ENCODE data around the gene SMARCE1.

The SMARCE1 gene

DNA sequence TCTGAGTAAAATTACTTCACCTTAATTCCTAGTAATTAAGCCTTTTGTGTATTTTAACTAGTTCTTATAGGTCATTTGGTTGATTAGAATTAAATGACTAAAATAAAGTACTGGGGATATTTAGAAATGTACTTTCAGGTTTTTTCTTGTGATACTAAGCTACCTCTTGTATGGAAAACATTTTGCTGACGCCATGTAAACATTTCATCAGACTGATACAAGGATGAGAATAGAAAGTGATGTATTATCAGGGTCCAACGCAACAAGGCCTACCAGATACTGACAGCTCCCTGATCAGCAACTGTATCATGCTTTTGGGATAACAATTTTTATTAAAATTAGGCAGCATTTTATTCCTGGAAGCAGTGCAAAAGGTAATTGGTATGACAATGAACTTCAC lies 1.7 kb downstream of the SMARCE1 start:
- DNase-seq (ENCODE audit: low spot score): no peak

DNA sequence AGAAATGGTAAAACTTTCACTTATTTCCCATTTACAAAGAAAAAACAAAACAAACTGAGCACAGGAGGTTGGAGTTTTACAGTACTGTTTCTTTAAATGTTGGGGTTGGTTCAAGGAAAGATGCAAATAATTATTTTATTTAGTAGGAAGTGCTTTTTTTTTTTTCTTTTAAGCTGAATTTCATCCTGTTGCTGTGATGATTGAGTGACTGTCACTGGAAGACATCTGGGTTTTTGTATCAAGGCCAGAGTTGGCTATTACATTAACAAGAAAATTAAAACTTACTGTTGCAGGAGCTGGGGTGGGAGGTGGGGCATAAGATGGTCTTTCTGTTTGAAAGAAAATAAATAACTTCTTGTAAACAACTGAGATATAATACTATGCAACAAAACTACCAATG lies 2.3 kb downstream of the SMARCE1 start:
- DNase-seq (ENCODE audit: low spot score): no peak

DNA sequence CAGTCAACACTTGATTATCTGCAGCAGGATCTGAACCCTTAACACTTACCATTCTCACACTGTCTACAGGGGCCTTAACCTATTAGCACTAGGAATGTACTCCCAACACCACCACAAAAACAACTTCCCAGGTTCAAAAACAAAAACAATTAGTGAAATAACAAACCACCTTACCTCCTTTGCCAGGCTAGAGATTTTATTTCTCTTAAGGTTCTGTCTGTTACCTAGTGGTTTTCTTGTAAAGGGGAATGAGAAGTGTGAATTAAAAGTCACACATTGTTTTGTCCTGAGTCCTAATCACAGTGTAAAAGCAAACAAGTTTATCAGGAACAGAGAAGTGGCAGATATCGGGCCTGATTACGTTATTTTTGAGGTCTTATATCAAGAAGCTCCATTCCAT lies 9.7 kb downstream of the SMARCE1 start:
- DNase-seq (ENCODE audit: low spot score): no peak

DNA sequence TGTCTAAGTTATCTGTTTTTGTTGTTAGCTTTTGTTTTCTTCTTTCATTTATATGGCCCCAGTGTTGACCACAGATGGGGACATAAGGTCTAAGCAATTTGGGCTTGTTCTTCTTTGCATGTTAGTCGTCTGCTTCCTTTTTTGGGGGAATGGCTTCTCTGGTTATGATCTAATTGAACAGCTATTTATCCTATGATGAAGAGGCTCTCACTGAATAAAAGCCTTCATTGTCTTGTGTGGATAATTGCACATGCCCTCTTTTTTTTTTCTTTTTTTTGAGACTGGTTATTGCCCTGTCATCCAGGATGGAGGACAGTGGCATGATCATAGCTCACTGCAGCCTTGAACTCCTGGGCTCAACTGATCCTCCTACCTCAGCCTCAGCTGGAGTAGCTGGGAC lies 13.7 kb downstream of the SMARCE1 start:
- no peak for DNase-seq (ENCODE audit: low spot score)

DNA sequence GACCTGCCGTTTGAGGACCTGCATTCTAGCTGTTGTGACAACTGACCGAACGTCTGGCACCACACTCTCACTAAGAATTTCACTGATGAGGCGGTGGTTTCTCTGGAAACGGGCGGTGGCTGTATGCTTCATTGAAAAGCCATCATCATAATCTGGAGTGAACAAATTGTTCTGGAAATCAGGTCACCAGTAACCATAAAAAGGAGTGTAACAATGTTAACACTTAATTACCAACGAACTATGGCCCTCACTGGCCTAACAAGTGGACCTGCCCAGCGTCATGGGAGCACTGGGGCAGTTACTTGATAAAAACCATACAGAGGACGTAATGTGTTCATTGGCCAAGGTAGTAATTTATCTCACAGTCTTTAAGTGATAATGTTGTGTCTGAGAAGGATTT lies 15.4 kb downstream of the SMARCE1 start:
- DNase-seq (ENCODE audit: low spot score): no peak

DNA sequence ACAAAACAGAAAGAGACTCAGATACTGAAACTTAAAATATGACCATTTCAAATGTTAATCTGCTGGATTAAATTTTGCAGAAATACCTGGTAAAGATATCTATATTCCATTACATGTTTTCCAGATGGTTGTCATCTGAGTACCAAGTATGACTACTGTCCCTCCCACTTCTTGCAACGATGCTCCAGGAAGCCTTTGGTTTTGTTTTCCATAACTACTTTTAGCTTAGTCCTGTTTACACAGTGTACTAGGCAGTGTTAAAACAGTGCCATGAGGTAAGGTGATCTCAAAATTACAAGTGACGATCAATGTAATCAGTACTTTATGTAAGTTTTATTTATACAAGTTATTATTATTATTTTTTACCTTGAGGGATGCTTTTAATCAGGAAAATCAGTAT lies 17.8 kb downstream of the SMARCE1 start:
- DNase-seq (ENCODE audit: low spot score): no peak

DNA sequence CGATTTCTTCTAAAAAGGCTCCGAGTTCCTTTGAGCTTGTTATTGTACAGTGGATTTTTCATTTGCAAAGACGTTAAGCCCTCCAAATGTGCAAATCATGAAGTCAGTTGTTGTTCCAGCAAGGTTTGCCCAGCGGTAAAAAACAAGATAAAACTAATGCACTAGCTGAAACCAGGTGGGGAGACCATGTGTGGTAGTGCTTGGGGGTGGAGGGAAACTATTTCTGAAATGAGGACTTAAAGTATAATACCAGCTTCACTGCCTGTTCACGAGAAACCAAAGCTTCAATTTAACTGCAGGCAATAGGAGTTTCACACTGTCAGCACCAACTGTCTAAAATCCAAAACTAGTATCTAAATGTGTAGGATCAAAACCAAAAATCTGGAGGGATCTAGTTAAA lies 22.3 kb downstream of the SMARCE1 start:
- DNase-seq (ENCODE audit: low spot score): no peak

DNA sequence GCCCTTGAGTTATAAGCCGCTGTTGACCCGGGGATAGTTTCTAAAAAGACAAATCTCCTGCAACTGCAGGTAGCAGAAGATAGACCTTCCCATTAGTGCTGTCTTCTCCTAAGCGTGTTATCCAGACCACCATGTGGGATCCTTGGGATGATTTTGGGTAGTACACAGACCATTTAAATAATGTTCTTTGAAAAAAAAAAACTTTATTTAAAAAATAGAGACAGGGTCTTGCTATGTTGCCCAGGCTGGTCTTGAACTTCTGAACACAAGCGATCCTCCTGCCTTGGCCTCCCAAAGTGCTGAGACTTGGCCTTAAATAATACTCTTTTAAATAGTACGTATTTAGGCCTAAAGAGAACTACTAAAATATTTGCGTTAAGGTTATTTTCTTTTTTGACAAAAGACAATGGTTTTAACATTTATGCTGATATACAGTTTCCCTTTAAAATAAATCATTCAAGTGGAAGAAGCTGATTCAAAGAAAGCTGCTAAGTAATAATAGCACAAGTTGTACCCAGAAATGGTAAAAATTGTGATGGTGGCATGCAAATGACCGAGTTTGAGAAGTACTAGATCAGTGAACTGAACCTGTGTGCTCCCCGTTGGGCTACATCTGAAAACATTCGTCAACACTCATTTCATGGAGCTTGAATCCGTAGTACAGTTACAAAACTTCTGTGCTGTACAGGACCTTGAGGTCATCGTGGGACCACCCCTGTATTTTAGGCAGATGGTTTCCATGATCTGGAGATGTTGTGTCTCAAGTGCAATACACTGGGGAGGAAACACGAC lies 24.0 kb downstream of the SMARCE1 start:
- DNase-seq (ENCODE audit: low spot score): no peak

DNA sequence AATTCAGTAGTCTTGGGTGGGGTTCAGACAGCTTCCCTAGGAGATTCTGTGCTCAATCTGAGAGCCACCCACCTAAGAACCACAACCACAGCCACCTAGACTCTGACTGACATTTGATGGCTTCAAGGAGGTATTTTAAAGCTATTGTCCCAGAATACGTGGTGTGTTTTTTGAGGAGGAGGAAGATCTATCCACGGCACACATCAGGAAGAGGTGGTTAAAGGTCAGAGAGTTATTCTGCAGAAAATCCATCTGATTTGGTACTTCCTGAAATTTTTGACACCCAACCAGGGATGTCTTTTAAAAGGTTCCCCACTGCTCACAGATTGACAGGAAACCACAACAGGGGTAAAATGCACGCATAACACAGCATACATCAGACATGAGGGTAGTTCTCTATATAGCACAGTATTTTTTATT lies 25.1 kb downstream of the SMARCE1 start:
- no peak for DNase-seq (ENCODE audit: low spot score)

DNA sequence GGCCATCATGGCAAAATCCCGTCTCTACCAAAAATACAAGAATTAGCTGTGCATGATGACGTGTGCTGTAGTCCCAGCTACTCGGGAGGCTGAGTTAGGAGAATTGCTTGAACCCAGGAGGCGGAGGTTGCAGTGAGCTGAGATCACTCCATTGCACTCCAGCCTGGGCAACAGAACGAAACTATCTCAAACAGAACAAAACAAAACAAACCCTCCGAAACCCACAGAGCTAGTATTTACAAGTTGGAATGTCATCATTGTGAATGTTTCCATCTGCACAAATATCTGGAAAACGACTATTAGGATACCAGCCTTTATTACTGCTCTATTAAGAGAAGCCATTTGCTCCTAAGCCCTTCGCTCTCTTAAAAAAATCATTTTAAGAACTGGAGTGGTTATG lies 26.0 kb downstream of the SMARCE1 start:
- DNase-seq (ENCODE audit: low spot score): no peak

DNA sequence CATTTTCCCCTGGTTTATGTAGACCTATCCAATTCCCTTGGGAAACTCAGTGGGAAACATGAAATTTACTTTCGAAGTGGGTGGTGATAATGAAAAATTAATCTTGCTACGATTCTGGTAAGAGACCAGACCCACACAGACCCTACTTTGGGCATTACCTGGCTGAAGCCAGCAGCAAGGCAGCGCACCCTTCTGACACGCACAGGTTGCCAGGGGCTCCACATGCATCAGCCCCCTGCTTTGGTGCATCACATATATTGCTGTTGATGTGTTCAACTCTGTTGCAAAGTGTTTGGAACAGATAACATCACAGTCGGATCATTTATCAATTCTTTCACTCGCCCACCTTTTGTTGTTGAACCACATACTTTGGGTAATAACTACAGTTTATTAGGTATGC lies 26.6 kb downstream of the SMARCE1 start:
- DNase-seq (ENCODE audit: low spot score): no peak

DNA sequence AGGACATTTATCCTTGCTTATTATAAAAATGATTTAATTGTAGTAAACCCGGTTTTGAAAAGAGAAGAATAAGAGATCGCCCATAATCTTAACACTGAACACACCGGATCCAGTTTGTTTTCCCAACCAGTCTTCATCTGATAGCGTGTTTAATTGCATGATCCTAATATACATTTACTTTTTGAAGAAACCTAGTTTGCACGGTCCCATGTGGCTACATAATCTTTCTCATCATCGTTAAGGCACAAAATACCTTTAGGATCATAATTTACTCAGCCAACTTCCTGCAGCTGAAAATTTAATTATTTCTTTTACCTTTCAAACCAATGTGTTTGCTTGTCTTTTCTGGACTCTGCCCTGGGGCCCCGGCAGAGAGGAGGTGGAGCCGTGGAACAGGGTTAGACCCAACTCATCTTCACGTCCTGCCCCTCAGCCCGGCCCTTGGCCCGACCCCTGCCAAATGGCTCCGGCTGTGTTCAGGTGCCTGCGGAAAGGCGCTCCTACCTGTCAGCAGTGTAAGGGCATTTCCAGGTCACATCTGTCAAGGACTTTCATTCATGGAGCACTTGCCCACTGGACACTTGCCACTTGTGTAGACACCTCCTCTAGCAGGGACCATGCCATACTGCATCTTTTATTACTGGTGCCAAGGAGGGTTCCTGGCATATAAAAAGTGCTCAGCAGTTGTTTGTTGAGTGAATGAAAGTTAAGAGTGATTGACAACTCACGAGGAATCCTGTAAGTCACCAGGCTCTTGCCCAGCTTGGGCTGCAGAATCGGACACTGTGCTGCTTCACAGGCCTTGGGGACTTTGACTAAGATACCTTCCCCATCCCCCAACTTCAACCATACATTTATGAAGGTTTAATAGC lies 28.6 kb downstream of the SMARCE1 start:
- no peak for DNase-seq (ENCODE audit: low spot score)

DNA sequence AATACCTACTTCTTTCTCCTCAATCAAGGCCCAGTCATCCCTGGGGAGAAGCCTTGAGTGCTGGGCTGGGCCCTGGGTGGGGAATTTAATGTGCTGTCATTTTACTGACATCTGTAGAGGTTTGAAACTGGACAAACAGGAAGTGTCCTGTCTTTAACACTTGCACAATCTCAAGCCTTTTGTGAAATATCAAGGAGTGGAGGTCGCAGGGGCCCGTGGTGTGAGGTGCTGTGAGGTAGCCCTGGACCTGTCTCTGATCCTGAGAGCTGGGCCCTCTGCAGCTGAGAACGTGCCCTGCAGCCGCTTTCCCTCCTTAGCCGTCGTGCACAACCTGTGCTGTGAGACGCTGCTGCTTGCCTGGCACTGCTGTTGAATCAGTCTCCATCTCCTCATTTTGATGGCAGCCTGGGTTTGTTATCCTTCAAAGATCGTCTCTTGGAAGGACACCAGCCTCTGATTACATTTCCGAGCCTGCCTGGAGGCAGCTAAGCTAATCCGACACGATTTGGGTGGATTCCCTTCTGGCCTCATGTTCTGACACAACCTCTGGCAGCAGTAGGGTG lies 29.9 kb downstream of the SMARCE1 start:
- DNase-seq (ENCODE audit: low spot score): no peak

DNA sequence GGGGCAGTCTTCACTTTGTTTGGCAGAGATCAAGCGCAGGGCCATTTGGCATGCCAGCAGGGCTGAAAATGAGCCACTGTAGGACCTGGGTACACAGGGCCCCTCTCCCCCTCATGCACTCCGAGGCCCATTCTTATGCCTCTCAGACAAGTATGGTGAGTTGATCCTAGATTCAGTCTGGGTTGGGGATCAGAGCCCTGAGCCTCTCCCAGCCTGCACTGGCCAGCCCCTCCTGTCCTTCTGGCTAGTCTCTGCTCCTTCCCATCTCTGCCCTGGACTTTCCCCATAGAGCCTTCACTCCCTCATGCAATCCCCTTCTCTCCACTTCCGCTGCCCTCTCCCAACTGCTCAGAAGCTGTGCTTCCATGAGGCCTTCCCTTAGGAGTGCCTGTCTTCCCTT lies 31.0 kb downstream of the SMARCE1 start:
- no peak for DNase-seq (ENCODE audit: low spot score)

DNA sequence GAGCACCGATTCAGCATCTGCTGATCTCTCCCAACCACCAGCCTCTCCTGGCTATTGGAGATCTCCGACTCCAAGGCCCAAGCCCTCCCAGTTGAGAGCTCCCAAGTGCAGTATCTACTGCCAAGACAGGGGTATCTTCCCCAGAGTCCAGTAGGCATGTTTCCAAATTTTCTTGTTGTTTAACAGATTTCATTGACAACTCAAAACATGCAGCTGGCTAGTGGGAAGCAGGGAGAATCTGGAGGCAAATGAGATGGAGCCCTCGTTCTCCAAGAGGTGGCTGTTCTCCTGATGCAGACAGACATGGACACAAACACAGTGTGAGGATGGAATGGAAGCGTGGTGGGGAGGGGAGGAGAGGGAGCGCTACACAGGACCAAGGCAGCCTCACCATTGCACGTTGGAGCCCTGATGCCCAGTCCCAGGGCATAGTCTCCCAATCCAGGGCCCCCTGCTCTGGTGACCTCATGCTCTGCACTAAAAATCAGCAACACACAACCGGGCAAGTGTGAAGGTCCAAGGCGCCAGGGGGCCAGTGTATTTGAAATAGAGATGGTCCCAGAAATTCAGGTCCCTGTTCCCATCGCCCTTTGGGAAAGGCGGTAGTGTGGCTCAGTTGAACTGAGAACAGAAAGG lies 31.7 kb downstream of the SMARCE1 start:
- no peak for DNase-seq (ENCODE audit: low spot score)

DNA sequence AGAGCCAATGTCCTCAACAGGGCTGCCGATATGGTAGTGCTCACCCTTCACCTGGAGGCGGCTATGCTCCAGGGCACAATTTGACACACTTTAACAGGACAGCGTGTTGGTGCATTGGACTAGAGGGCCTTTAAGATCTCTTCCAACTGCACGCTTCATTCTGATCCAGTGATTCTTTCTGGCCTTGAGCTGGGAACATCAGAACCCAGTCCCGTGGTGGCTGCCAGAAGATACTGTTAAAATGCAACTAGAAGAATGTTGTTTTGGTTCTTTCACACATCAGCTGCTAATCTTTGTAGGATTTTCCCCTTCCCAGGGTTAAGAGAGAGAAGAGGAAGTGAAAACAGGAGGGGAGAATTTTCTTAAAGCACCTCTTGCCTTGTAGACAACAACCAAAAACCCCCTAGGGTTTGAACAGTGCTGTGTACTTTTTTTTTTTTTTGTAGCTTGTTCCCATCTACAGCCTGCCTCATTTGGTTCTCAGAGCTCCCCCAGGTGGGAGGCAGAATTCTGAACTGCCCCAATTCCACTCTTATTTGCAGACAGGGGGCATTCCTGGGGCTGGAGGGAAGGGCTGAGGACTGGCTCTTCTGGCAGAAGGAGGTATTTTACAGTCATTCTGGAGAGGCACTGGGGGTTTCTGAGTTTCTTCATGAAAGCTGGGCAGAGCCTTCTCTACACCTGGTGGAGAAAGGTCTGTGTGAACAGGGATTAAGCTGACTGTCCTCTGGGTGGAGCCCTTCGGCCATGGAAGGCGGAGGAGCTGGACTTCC lies 32.4 kb downstream of the SMARCE1 start:
- no peak for DNase-seq (ENCODE audit: low spot score)

DNA sequence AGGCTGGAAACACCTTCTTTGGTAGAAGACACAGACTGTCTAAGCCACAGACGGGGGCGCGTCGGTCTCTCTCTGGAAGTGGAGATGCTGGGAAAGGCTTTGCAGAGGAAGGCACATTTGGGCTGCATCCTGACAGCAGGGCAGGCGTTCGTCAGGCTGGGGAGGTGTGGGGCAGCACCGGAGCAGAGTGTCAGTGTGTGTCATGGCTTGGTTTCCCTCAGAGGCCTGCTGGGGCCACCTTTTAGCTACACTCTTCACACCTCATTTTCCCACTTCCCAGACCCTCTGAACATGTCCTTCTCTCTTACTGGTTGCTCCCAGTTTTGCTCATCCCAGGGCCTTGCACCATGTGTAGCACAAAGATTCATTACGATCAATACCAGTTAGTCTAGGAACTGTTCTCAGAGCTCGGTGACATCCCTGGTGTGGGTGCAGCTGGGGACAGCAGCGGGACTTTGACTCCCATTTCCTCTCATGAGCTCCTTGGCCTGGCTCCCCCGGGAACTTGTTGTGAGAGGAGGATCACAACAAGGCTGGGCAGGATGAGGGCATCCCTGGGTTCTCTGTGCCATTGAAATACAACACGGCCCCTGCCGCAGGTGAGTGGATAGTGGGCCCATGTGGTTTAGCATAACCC lies 33.1 kb downstream of the SMARCE1 start:
- DNase-seq (ENCODE audit: low spot score): no peak

DNA sequence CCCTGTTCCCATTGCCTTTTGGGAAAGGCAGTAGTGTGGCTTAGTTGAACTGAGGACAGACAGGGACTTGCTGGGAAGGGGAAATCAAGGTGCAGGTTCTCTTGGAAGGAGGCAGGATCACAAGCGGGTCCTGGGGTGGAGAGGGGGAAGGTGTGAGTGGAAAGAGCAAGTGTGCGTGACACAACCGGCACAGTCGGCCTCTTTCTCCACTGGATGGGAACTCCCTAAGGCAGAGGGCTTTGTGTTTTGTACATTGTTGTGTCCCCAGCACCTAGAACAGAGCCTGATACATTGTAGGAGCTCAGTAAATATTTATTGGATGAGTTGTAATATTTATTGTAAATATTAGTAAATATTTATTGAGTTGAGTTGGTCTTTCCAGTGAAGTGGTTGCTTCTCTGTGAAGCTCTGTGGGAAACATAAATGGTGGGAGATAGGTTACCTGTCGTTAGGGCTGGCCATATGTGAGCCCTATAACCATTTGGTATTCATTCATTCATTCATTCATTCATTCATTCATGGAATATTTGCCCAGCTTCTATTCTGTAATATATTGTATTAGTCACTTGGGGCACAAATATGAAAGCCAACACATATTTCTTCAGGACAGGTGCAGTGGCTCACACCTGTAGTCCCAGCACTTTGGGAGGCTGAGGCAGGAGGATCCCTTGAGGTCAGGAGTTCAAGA lies 34.0 kb downstream of the SMARCE1 start:
- DNase-seq (ENCODE audit: low spot score): no peak

DNA sequence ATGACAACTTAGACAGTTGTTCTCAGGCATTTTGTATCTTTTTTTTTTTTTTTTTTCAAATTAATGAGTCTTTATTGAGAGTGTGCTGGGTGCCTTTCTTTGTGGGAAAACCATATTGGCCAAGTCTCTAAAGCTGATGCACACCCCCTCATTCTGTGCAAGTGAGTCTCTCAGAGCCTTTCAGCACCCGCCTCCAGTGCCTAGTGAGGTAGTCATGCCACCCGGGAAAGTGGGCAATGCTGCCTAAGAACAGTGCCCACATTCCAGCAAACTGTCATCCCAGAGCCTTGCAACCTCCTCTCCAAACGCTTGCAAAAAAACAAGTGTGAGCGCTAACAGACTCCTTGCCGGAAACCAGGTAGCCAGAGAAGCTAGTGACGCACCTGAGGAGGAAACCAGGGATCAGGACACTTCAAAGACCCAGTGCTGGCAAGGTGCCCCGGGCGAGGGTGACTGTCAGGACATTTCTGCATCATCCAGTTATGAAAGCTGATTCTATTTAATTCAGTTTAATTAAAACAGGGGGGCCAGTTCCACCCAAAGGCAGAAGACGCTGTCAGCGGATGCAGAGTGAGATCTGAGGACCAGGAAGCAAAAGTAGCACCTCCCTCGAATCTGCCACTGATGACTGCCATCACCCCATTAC lies 34.9 kb downstream of the SMARCE1 start:
- no peak for DNase-seq (ENCODE audit: low spot score)

DNA sequence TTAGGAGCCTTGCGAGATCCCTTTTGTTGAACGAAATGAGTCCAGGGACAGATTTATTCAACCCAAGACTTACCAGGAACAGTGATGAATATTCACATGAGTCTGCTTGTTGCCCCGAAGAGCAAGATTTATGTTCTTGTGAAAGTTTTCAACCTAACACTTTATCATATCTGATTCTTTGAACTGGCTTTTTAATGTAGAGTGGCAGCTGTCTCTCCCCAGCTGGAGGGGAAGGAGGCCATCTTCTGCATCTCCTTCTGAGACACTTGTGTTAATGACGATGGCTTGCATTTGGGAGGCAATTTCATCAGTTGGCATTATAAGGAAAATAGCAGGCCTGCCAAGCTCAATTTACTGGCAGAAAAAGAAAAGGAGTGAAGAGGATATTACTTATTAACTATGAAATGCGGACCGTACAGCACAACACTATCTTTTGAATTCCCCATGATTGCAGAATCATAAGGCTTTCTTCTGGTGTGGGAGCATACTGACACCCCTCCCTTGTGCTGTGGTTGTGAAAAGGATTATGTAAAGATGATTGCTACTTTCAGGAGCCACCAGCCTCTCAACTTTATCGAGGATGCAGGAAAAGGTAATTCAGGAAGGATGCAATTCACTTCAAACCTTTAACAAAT lies 35.7 kb downstream of the SMARCE1 start:
- DNase-seq (ENCODE audit: low spot score): no peak
